Gastrocnemius medialis (tissue), 4 donors: ENCODE results near the gene ATF6.

Source experiments
- POLR2A ChIP-seq, 2 donors: fragments of 450-650 bp; IDR thresholded peaks; one replicate each; pipeline ENCODE4 v1.6.1; 2017; ENCODE audit warnings: antibody characterized with exemption in 2 of 2, mild to moderate bottlenecking in 2 of 2, moderate library complexity in 2 of 2
- TF ChIP-seq, protein P1 (sequence below), 5 experiments: fragments of 450-650 bp in 3 of 5; fragments of 200-600 bp in 2 of 5; sonication (generic) in 2 of 5; IDR thresholded peaks in 4 of 5; conservative IDR thresholded peaks in 1 of 5; 1 replicate in 4 of 5; 2 replicates in 1 of 5; pipeline ENCODE4 v1.5.1; 2016 to 2019; ENCODE audit warnings: antibody characterized with exemption in 5 of 5, mild to moderate bottlenecking in 3 of 5, moderate library complexity in 3 of 5

DNA sequence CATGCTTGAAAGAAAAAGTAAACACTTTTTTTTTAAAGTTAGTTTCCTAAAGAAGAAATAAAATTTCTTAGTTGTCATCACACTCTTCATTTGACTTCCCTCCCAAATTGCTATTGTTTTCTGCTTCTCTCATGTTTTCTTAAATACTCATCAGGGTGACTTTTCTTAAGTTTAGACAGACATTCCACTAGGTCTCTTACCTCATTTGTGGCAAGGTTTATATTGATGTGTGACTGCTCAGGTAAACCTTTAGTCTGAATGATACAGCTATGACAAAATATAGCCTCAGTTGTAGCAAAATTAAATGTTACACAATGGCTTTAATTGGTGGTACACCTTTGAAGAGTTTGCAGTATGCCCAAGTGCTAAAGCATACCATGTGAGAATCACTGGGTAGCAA, 78.6 kb downstream of the ATF6 start:
- TF ChIP-seq, protein P1, sequence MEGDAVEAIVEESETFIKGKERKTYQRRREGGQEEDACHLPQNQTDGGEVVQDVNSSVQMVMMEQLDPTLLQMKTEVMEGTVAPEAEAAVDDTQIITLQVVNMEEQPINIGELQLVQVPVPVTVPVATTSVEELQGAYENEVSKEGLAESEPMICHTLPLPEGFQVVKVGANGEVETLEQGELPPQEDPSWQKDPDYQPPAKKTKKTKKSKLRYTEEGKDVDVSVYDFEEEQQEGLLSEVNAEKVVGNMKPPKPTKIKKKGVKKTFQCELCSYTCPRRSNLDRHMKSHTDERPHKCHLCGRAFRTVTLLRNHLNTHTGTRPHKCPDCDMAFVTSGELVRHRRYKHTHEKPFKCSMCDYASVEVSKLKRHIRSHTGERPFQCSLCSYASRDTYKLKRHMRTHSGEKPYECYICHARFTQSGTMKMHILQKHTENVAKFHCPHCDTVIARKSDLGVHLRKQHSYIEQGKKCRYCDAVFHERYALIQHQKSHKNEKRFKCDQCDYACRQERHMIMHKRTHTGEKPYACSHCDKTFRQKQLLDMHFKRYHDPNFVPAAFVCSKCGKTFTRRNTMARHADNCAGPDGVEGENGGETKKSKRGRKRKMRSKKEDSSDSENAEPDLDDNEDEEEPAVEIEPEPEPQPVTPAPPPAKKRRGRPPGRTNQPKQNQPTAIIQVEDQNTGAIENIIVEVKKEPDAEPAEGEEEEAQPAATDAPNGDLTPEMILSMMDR (IDR thresholded peaks at IDR 0.05 in 4 of 5, conservative IDR thresholded peaks at IDR 0.05 in 1 of 5): no peak
- TF ChIP-seq POLR2A (IDR thresholded peaks at IDR 0.05): no peak
